ENCODE results near the gene DSC2. TPM values are rescaled to one million over a fixed set of nuclear protein-coding genes. Genes with fewer than 3 reads are reported as not detected.

The DSC2 gene
- total and polyA plus RNA-seq, 8 donors: 0.58 to 47.0 (median 9.2) TPM

GRCh38 chr18:31065036-31065773 is 37.0 kb downstream of the DSC2 start:
- WGBS, 5 donors: 76 to 84% (median 81%) methylated on average over 6 of the region's 6 CpGs
- DNase-seq: no peak
- H3K27me3 ChIP-seq: no peaks in the 10 kb centered on the region
- no peaks in the 10 kb centered on the region for H3K4me1 ChIP-seq
- intact Hi-C loops (cut with DNase I; ENCODE audit: low total_unique reads): no loop called here
- no peak overlapping the region for H3K4me3 ChIP-seq
- peaks cover 0 to 22% (median 0%) of the 10 kb centered on the region in 4 donors for H3K36me3 ChIP-seq
- no peak overlapping the region for H3K27ac ChIP-seq
- TF ChIP-seq CTCF (IDR thresholded peaks at IDR 0.05) (no peak), POLR2A (IDR thresholded peaks at IDR 0.05) (no peak), POLR2AphosphoS5 (IDR thresholded peaks at IDR 0.05) (no peak), EP300 (IDR thresholded peaks at IDR 0.05) (no peak)
- no peaks in the 10 kb centered on the region for H3K9me3 ChIP-seq

GRCh38 chr18:31064130-31064529 is 38.1 kb downstream of the DSC2 start:
- no peaks in the 10 kb centered on the region for H3K4me1 ChIP-seq
- WGBS, 5 donors: 44 to 63% (median 50%) methylated on average over 1 of the region's 1 CpG
- TF ChIP-seq CTCF (IDR thresholded peaks at IDR 0.05): no peak
- TF ChIP-seq POLR2AphosphoS5 (IDR thresholded peaks at IDR 0.05): no peak
- TF ChIP-seq POLR2A (IDR thresholded peaks at IDR 0.05): no peak
- no peak for TF ChIP-seq EP300 (IDR thresholded peaks at IDR 0.05)
- intact Hi-C loops (cut with DNase I; ENCODE audit: low total_unique reads): no loop called here
- H3K27ac ChIP-seq: no peak overlapping the region
- H3K4me3 ChIP-seq: no peak overlapping the region
- DNase-seq: no peak
- H3K9me3 ChIP-seq: no peaks in the 10 kb centered on the region
- H3K27me3 ChIP-seq: no peaks in the 10 kb centered on the region
- H3K36me3 ChIP-seq: peaks cover 0 to 18% (median 0%) of the 10 kb centered on the region in 4 donors

GRCh38 chr18:31061945-31062344 is 40.3 kb downstream of the DSC2 start:
- Histone ChIP-seq H3K27me3 (no peaks in the 10 kb centered on the region), H3K9me3 (no peaks in the 10 kb centered on the region), H3K27ac (no peak overlapping the region), H3K4me3 (no peak overlapping the region), H3K36me3 (no peaks in the 10 kb centered on the region), H3K4me1 (no peaks in the 10 kb centered on the region)
- intact Hi-C loops (cut with DNase I; ENCODE audit: low total_unique reads): no loop called here
- 33 to 48% (median 37%) methylated on average over 4 of the region's 4 CpGs for WGBS, 5 donors
- TF ChIP-seq POLR2A (IDR thresholded peaks at IDR 0.05) (no peak), EP300 (IDR thresholded peaks at IDR 0.05) (no peak), POLR2AphosphoS5 (IDR thresholded peaks at IDR 0.05) (no peak), CTCF (IDR thresholded peaks at IDR 0.05) (no peak)
- no peak for DNase-seq

- Histone ChIP-seq H3K27me3 (no peaks in the 10 kb centered on the region), H3K4me1 (no peaks in the 10 kb centered on the region), H3K4me3 (no peak overlapping the region), H3K27ac (no peak overlapping the region), H3K9me3 (peaks cover 0 to 3% (median 0%) of the 10 kb centered on the region in 4 donors), H3K36me3 (no peaks in the 10 kb centered on the region)
- intact Hi-C loops (cut with DNase I; ENCODE audit: low total_unique reads): no loop called here
- WGBS, 5 donors: 92 to 97% (median 95%) methylated on average over 3 of the region's 3 CpGs
- TF ChIP-seq EP300 (IDR thresholded peaks at IDR 0.05) (no peak), CTCF (IDR thresholded peaks at IDR 0.05) (no peak), POLR2AphosphoS5 (IDR thresholded peaks at IDR 0.05) (no peak), POLR2A (IDR thresholded peaks at IDR 0.05) (no peak)
- no peak for DNase-seq
Measured at GRCh38 chr18:31058897-31059296, 43.3 kb downstream of the DSC2 start.
